Liver (tissue), 9 donors: ENCODE measurements around the gene TRIM26. TPM values are rescaled to one million over a fixed set of nuclear protein-coding genes. Genes with fewer than 3 reads are reported as not detected.

ENCODE experiments used
- DNase-seq: peaks from one replicate; pipeline ENCODE4 v3.0.0-alpha.2; 2017; ENCODE audit warnings: low spot score
- H3K27ac ChIP-seq, 2 donors: one replicate each; pipeline ENCODE4 v1.7.0; 2013; ENCODE audit warnings: inconsistent platforms in 2 of 2, low read length in 2 of 2, control low read depth in 1 of 2, low read depth in 1 of 2, mild to moderate bottlenecking in 1 of 2
- H3K27me3 ChIP-seq, 4 donors: one replicate each; pipeline versions ENCODE4 v1.6.1 to v1.7.0; 2013; ENCODE audit warnings: low read length in 3 of 4, inconsistent platforms in 1 of 4, mild to moderate bottlenecking in 1 of 4, moderate library complexity in 1 of 4; ENCODE audit not compliant: control insufficient read depth in 4 of 4, insufficient read depth in 4 of 4
- H3K36me3 ChIP-seq, 4 donors: one replicate each; pipeline versions ENCODE4 v1.6.1 to v1.7.0; 2013; ENCODE audit warnings: low read length in 3 of 4, mild to moderate bottlenecking in 3 of 4, low read depth in 1 of 4, moderate library complexity in 1 of 4; ENCODE audit not compliant: control insufficient read depth in 4 of 4, insufficient read depth in 3 of 4
- H3K4me1 ChIP-seq, 4 donors: one replicate each; pipeline versions ENCODE4 v1.6.1 to v1.7.0; 2013; ENCODE audit warnings: low read length in 3 of 4, mild to moderate bottlenecking in 3 of 4, moderate library complexity in 1 of 4; ENCODE audit not compliant: control insufficient read depth in 4 of 4, insufficient read depth in 4 of 4
- H3K4me3 ChIP-seq, 3 donors: one replicate each; pipeline versions ENCODE4 v1.6.1 to v1.7.0; 2013; ENCODE audit warnings: low read length in 3 of 3, control low read depth in 1 of 3, low read depth in 1 of 3, mild to moderate bottlenecking in 1 of 3
- H3K9ac ChIP-seq, 2 donors: one replicate each; pipeline ENCODE4 v1.7.0; 2013; ENCODE audit warnings: low read length in 2 of 2, mild to moderate bottlenecking in 2 of 2, moderate library complexity in 2 of 2, control low read depth in 1 of 2, low read depth in 1 of 2
- H3K9me3 ChIP-seq, 4 donors: one replicate each; pipeline versions ENCODE4 v1.6.1 to v1.7.0; 2013; ENCODE audit warnings: low read length in 3 of 4; ENCODE audit not compliant: control insufficient read depth in 4 of 4
- ATF3 ChIP-seq: IDR thresholded peaks from 2 replicates; pipeline ENCODE4 v1.6.1; 2016; ENCODE audit warnings: antibody characterized with exemption
- CTCF ChIP-seq: fragments of 150-350 bp; IDR thresholded peaks from 2 replicates; pipeline ENCODE4 v1.5.1; 2017; ENCODE audit warnings: improper control_type of control experiment, low read depth, low read length; ENCODE audit not compliant: missing input control
- EGR1 ChIP-seq, 2 donors: IDR thresholded peaks; 2 replicates each; pipeline ENCODE4 v1.6.1; 2016 to 2018; ENCODE audit warnings: antibody characterized with exemption in 2 of 2, low read depth in 2 of 2
- FOXA2 ChIP-seq: IDR thresholded peaks from 2 replicates; pipeline ENCODE4 v1.6.1; 2016; ENCODE audit warnings: antibody characterized with exemption
- GABPA ChIP-seq, 2 donors: IDR thresholded peaks in 1 of 2; conservative IDR thresholded peaks in 1 of 2; 2 replicates each; pipeline ENCODE4 v1.6.1; 2016; ENCODE audit warnings: antibody characterized with exemption in 2 of 2, mild to moderate bottlenecking in 1 of 2, moderate library complexity in 1 of 2
- HNF4A ChIP-seq, 2 donors: conservative IDR thresholded peaks; 2 replicates each; pipeline ENCODE4 v1.6.1; 2016; ENCODE audit warnings: antibody characterized with exemption in 2 of 2, mild to moderate bottlenecking in 2 of 2
- JUND ChIP-seq, 2 donors: IDR thresholded peaks; 2 replicates each; pipeline ENCODE4 v1.6.1; 2016; ENCODE audit warnings: antibody characterized with exemption in 2 of 2
- MAX ChIP-seq: IDR thresholded peaks from 2 replicates; pipeline ENCODE4 v1.6.1; 2016; ENCODE audit warnings: antibody characterized with exemption
- REST ChIP-seq: IDR thresholded peaks from 2 replicates; pipeline ENCODE4 v1.6.1; 2016; ENCODE audit warnings: antibody characterized with exemption, mild to moderate bottlenecking
- SP1 ChIP-seq: IDR thresholded peaks from 2 replicates; pipeline ENCODE4 v1.6.1; 2018; ENCODE audit warnings: antibody characterized with exemption, mild to moderate bottlenecking
- TAF1 ChIP-seq: conservative IDR thresholded peaks from 2 replicates; pipeline ENCODE4 v1.6.1; 2016; ENCODE audit warnings: antibody characterized with exemption, mild to moderate bottlenecking
- WGBS: extraction: QIAGEN DNeasy Blood & Tissue Kit; methylation state at CpG from one replicate; pipeline ENCODE4 v1.1.7; 2013; 5-methylcytosine and 5-hydroxymethylcytosine counted together
- polyA plus RNA-seq, 2 donors: library from polyadenylated mRNA; stranded (reverse) in 1 of 2; unstranded in 1 of 2; fragments of 200-250 nt in 1 of 2; fragments of >200 nt in 1 of 2; fragmentation: Nextera tagmentation in 1 of 2; extraction: Ambion mirVana in 1 of 2; gene quantifications; one replicate each; pipeline versions ENCODE4 v1.2.1 to v1.2.3, GENCODE V29; 2013 to 2015
- total RNA-seq, 2 donors: library from RNA; depleted of rRNA; stranded (reverse); fragments of >200 nt; gene quantifications; one replicate each; pipeline ENCODE4 v1.2.3, GENCODE V29; 2014
- donor health status: healthy.
- donor health status: healthy.
- donor health status: healthy.
- donor health status: healthy.
- donor health status: healthy.

Gene TRIM26
- total and polyA plus RNA-seq, 4 donors = 14.9 to 50.1 (median 23.9) TPM

- TF ChIP-seq CTCF = no peak
- no peak for TF ChIP-seq ATF3
- no peak for TF ChIP-seq TAF1
- no peak for TF ChIP-seq SP1
- TF ChIP-seq HNF4A (conservative IDR thresholded peaks at IDR 0.05) = no peak
These were observed 54.6 kb downstream of the TRIM26 start (continued) for GRCh38 chr6:30158475-30159040.

GRCh38 chr6:30157999-30158398, 55.2 kb downstream of the TRIM26 start:
- TF ChIP-seq EGR1 (IDR thresholded peaks at IDR 0.05; ENCODE audit: low read depth in 2 of 2) = no peak
- no peak for TF ChIP-seq ATF3
- no peak for TF ChIP-seq JUND (IDR thresholded peaks at IDR 0.05)
- no peak for TF ChIP-seq TAF1
- TF ChIP-seq MAX = no peak
- no peak for TF ChIP-seq REST
- TF ChIP-seq GABPA (IDR thresholded peaks at IDR 0.05 in 1 of 2, conservative IDR thresholded peaks at IDR 0.05 in 1 of 2) = no peak
- TF ChIP-seq SP1 = no peak
- no peak for TF ChIP-seq CTCF
- no peak overlapping the region for H3K4me3 ChIP-seq
- no peak overlapping the region for H3K27ac ChIP-seq
- H3K9me3 ChIP-seq = no peaks in the 10 kb centered on the region
- H3K27me3 ChIP-seq = no peaks in the 10 kb centered on the region
- 85% methylated on average over 2 of the region's 2 CpGs for WGBS
- peaks cover 0 to 27% (median 10%) of the 10 kb centered on the region in 4 donors for H3K4me1 ChIP-seq
- no peak for DNase-seq
- no peaks in the 10 kb centered on the region for H3K36me3 ChIP-seq
- no peak overlapping the region for H3K9ac ChIP-seq

- no peaks in the 10 kb centered on the region for H3K9me3 ChIP-seq
These were observed 55.6 kb downstream of the TRIM26 start for GRCh38 chr6:30157581-30157980.

More at GRCh38 chr6:30157581-30157980, 55.6 kb downstream of the TRIM26 start:
- Histone ChIP-seq H3K4me1 (peaks cover 0 to 27% (median 10%) of the 10 kb centered on the region in 4 donors), H3K4me3 (no peak overlapping the region), H3K27me3 (no peaks in the 10 kb centered on the region), H3K27ac (no peak overlapping the region), H3K9ac (no peak overlapping the region), H3K36me3 (no peaks in the 10 kb centered on the region)
- DNase-seq = no peak
- TF ChIP-seq TAF1 (no peak), FOXA2 (no peak)
